ENCODE data around the gene SLC45A1. TPM values are rescaled to one million over a fixed set of nuclear protein-coding genes. Genes with fewer than 3 reads are reported as not detected.
"Not testable (repeated sequence)": the region's sequence is repeated elsewhere in the genome, so short reads cannot be mapped to it uniquely, and the experiment has no call there.

SLC45A1 gene
- 0.39 and 0.86 TPM in 2 replicates for total RNA-seq

- intact Hi-C loops (cut with micrococcal nuclease): loop anchor here (1.0 kb wide), 1 partner anchor 292 kb away; the partner anchor contains the start of gene ERRFI1
These were observed at the start of gene SLC45A1 for GRCh38 chr1:8317647-8318381. TSS of gene SLC45A1 (plus strand) at chr1:8318114. CDS start at chr1:8324330, 6,216 bp downstream.

DNA sequence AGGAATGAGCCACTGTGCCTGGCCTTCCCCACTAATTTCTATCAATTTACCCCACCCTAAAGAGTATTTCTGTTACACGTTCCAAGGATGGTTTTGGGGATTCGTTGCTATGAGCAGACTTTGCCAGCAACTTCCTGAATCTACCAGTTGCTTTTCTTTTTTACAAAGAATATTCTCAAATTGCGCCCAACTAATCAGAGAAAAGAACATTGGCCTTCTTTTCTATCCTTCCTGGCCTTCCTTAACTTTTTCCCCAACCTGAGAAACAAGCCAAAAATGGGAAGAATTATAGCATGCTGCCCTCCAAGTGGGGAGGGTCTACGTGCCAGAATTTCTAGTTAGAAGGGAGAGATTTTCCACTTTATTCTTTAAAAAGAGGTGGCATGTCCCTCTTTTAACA lies 44.9 kb upstream of the SLC45A1 start:
- intact Hi-C loops (cut with micrococcal nuclease): no loop called here

DNA sequence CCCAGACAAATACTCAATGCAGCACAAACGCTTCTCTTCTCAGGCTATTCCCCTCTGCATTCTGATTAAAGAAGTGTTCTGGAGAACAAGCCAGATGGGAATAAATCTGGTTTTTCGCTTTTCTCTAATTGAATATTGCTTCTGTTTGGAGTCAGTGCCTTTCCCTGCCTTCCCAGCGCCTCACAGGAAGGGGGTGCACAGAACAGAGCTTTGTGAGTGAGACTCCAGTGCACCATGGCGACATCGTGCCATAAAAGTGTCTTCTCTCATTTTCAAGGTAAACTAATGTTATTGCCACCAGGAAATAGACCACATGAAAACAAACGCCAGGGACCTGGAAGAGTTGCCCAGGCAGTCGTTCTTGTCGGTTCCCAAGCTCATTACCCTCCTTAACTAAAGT lies 43.6 kb upstream of the SLC45A1 start:
- intact Hi-C loops (cut with micrococcal nuclease): no loop called here

DNA sequence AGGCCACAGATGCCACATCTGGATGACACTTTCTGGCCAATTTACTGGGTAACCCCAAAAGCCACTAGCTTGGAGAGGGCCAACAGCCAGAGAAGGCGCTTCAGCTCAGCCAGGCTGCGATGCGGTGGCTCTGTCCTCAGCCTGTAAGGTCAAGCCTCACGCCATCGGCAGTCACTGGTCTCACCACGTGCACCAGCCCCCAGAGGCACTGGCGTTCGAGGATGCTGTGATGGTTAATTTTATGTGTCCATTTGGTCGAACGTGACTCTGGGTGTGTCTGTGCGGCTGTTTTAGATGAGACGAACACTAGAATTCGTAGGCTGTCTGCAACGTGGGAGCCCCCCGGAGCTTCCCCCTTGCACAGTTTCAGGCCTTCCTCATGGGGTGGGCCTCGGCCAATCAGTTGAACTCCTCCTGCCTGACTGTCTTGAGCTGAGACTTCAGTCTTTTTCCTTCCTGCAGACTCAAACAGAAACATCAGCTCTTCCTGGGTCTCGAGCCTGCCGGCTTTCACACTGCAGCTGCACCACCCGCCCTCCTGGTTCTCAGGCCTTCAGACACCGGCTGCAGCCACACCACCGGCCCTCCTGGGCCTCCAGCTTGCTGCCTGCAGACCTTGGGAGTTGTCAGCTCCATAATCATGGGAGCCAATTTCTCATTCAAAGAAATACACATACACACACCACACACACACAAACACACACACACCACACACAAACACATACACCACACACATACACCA lies 41.6 kb upstream of the SLC45A1 start:
- intact Hi-C loops (cut with micrococcal nuclease): no loop called here

DNA sequence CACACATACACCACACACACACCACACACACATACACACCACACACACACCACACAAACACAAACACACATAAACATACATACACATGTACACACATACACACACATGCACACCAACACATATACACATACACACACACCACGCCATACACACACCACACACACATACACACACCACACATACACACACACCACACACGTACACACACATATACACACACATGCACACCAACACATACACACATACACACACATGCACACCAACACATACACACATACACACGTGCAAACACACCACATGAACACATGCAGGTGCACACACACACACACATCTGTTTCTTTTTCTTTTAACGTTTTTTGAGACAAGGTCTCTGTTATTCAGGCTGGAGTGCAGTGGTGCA lies 41.0 kb upstream of the SLC45A1 start:
- intact Hi-C loops (cut with micrococcal nuclease): no loop called here

GRCh38 chr1:8278677-8279076 lies 39.2 kb upstream of the SLC45A1 start:
- intact Hi-C loops (cut with micrococcal nuclease): not testable (repeated sequence)

GRCh38 chr1:8281843-8282509 lies 35.9 kb upstream of the SLC45A1 start:
- intact Hi-C loops (cut with micrococcal nuclease): no loop called here

DNA sequence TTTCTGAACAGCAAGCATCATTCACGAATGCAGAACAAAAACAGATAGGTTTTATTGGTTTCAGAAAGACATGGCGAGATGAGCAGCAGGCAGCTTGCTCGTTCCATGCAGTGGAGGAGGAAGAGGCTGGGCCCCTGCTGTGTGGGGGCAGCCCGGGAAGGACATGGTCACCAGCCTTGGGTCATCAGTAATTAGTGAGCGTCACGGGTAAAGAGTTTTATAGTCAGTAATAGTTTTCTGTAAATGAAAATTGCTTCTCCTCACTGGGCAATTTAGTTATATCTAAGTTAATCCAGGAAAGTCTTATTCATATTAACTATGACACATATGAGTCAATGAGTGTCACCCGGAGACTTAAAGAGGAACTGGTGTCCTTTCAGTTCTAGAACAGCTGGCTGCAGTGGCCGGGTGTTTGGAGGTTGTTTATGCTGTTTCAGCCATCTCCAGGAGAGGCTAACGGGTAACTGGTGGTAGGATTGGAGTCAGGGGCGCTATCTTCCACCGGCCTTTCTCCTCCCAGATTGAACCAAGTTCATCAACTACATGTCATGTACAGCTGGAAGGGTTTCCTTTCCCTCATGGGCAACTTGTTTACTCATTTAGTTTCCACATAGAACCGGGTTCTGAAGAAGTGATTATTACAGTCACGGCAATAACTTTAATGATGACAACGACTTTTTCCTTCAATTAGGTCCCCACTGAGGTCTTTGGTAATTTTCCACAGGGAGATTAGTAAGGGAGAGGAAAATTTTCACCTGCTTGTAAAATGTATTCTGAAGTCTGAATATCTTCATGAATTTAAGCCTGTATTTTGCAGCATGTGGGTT lies 34.6 kb upstream of the SLC45A1 start:
- intact Hi-C loops (cut with micrococcal nuclease): no loop called here

GRCh38 chr1:8284127-8284526 lies 33.8 kb upstream of the SLC45A1 start:
- intact Hi-C loops (cut with micrococcal nuclease): no loop called here

- intact Hi-C loops (cut with micrococcal nuclease): no loop called here
These were observed 32.8 kb upstream of the SLC45A1 start for GRCh38 chr1:8285103-8285502.

- intact Hi-C loops (cut with micrococcal nuclease): no loop called here
These were observed 31.9 kb upstream of the SLC45A1 start for GRCh38 chr1:8285965-8286364.

- intact Hi-C loops (cut with micrococcal nuclease): no loop called here
These were observed 24.8 kb upstream of the SLC45A1 start for GRCh38 chr1:8293118-8293517.

GRCh38 chr1:8293641-8294169 lies 24.2 kb upstream of the SLC45A1 start:
- intact Hi-C loops (cut with micrococcal nuclease): no loop called here

DNA sequence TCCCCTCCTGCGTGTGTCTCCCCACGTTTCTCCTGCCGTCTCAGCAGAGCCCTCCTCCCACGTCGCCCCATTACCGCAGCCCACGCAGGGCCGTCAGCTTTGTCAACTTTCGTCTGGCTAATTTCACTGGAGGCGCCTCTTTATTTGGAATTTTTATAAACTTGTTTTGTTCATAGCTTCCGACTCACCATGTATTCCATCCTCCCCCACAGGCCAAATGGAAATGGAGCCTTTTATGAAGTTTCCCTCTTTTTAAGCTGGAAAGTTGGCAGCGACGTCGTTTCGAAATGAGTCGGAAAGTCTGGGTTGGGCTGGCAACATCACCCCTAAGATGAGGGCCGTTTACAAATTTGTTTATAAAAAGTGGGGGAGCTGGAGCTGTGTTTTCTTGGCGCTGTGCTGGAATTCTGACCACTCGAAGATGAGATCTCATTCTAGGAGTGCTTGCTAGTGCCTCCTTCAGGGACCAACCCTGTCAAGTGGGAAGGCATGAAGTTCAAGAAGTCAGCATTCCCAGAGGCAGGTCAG lies 23.7 kb upstream of the SLC45A1 start:
- intact Hi-C loops (cut with micrococcal nuclease): no loop called here

GRCh38 chr1:8297245-8297644 lies 20.7 kb upstream of the SLC45A1 start:
- intact Hi-C loops (cut with micrococcal nuclease): no loop called here

- intact Hi-C loops (cut with micrococcal nuclease): no loop called here
These were observed 18.0 kb upstream of the SLC45A1 start for GRCh38 chr1:8299963-8300362.

- intact Hi-C loops (cut with micrococcal nuclease): no loop called here
These were observed 15.6 kb upstream of the SLC45A1 start for GRCh38 chr1:8302081-8302956.

GRCh38 chr1:8303141-8303540 lies 14.8 kb upstream of the SLC45A1 start:
- intact Hi-C loops (cut with micrococcal nuclease): no loop called here

- intact Hi-C loops (cut with micrococcal nuclease): no loop called here
These were observed 14.0 kb upstream of the SLC45A1 start for GRCh38 chr1:8303876-8304275.

DNA sequence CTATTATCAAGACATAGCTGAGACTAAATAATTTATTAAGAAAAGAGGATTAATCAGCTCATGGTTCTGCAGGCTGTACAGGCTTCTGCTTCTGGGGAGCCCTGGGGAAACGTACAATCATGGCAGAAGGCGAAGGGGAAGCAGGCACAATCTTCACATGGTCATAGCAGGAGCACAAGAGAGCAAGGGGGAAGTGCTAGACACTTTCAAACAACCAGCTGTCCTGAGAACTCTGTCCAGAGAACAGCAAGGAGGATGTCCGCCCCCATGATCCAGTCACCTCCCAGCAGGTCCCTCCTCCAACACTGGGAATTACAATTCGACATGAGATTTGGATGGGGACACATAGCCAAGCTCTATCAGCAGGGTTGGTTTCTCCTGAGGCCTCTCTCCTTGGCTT lies 10.3 kb upstream of the SLC45A1 start:
- intact Hi-C loops (cut with micrococcal nuclease): no loop called here

Data from T-helper 2 cell treated with Interferon-gamma antibody and Interleukin-4, amounts not matched to agents 100 ng/mL and 5 ng/mL, for 36 hours (primary cell).